Chondrocyte (in vitro differentiated cells): ENCODE measurements around the gene SFXN5. TPM values are rescaled to one million over a fixed set of nuclear protein-coding genes. Genes with fewer than 3 reads are reported as not detected.

Source experiments
- DNase-seq: peaks from one replicate; pipeline ENCODE4 v3.0.0; 2021; ENCODE audit warnings: mixed read lengths, low spot score
- H3K27ac Mint-ChIP-seq: one replicate; pipeline ENCODE4 v1.8.0; 2021; ENCODE audit warnings: mild to moderate bottlenecking, moderate library complexity, mixed read lengths; ENCODE audit not compliant: unreplicated experiment
- H3K27me3 Mint-ChIP-seq: 2 replicates; pipeline ENCODE4 v1.8.0; 2021; ENCODE audit warnings: low read depth, mixed read lengths
- H3K36me3 Mint-ChIP-seq: 2 replicates; pipeline ENCODE4 v1.8.0; 2021; ENCODE audit warnings: low read depth, mixed read lengths
- H3K4me1 Mint-ChIP-seq: 2 replicates; pipeline ENCODE4 v1.8.0; 2021; ENCODE audit warnings: low read depth, mild to moderate bottlenecking, mixed read lengths
- H3K4me3 Mint-ChIP-seq: one replicate; pipeline ENCODE4 v1.8.0; 2021; ENCODE audit warnings: mild to moderate bottlenecking, moderate library complexity, mixed read lengths; ENCODE audit not compliant: unreplicated experiment
- H3K9me3 Mint-ChIP-seq: 2 replicates; pipeline ENCODE4 v1.8.0; 2021; ENCODE audit warnings: low read depth, mixed read lengths
- CTCF ChIP-seq: fragments of 200-600 bp; sonication (generic); IDR thresholded peaks from 2 replicates; pipeline ENCODE4 v1.5.0; 2021; ENCODE audit warnings: antibody characterized with exemption, mild to moderate bottlenecking, moderate library complexity
- total RNA-seq: library from RNA; stranded (reverse); gene quantifications from 3 replicates; pipeline ENCODE4 v1.2.1, GENCODE V29; 2021

SFXN5 gene
- total RNA-seq, 1 donor from 2014 or later: 10.6 TPM

DNA sequence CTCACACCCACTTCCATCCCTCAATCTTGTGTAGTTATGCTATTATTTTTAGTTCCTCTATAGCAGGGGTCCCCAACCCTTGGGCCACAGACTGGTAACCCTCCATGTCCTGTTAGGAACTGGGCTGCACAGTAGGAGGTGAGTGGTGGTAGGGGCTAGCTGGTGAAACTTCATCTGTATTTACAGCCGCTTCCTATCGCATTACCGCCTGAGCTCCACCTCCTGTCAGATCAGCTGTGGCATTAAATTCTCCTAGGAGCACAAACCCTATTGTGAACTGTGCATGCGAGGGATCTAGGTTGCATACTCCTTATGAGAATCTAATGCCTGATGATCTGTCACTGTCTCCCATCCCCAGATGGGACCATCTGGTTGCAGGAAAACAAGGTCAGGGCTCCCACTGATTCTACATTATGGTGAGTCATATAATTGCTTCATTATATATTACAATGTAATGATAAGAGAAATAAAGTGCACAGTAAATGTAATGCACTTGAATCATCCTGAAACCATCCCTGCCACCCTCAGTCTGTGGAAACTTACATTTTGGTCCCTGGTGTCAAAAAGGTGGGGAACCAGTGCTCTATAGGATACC lies 42.9 kb upstream of the SFXN5 start:
- no peaks in the 10 kb centered on the region for H3K36me3 Mint-ChIP-seq

DNA sequence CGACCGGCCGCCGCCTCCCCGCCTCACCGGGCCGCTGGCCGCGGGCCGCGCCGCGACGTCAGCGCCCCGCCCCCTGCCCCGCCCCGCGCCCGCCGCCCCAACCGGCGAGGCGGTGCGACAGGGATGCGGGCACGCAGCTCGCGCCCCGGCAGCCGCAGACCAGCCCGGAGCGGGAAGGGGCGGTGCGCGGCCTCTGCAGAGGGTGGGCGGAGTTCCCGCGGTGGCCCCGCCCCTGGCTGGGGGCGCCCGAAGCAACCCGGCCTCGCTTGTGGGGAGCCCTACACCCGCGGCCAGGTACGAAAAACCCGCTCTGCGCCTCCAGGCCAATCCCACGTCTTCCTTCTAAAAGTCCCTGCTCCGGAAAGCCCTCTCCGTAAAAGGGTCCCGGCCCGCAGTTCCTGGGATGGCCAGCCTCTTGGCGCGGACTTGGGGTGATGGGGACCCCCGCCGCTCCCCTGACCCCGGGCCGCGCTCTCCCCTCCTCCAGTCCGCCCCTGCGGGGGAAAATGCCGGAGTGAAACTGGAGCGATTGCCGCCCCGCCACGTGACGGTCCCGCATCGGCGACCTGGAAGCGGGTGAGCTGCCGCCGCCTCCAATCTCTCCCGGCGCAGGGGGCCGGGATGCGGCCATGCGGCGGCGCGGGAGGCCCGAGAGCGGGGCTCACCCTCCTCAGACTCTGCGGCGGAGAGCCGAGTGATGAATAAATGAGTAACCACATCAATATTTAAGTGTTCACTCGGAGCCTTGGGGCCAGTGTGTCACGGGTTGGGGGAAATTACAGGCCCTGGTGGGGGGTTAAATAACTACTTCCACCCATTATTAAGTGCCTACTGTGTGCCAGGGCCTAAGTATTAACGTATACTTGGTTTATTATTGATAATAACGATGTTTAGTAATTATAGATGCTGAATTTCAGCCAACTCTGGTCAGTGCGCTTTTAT lies 41.7 kb upstream of the SFXN5 start, which contains the start of gene RAB11FIP5:
Gene RAB11FIP5 (minus strand): TSS at position 36 of the 942 bp plus-strand sequence. CDS start 171 bp downstream, outside the sequence.
- Mint-ChIP-seq H3K27ac (peak within 1 kb of the TSS; percentile 96), H3K4me3 (peak within 1 kb of the TSS; percentile 90), H3K27me3 (no peaks in the 10 kb centered on the region), H3K9me3 (no peaks in the 10 kb centered on the region), H3K36me3 (no peaks in the 10 kb centered on the region), H3K4me1 (peaks cover 28% of the 10 kb centered on the region)
- no peak for DNase-seq
- TF ChIP-seq CTCF: peak; percentile 41

More for the DNA sequence above, 42.9 kb upstream of the SFXN5 start:
- Mint-ChIP-seq H3K27ac (no peak overlapping the region), H3K9me3 (no peaks in the 10 kb centered on the region), H3K27me3 (no peaks in the 10 kb centered on the region), H3K4me3 (peak overlapping the region; percentile 25), H3K4me1 (peaks cover 21% of the 10 kb centered on the region)
- no peak for TF ChIP-seq CTCF
- DNase-seq: no peak

- H3K27me3 Mint-ChIP-seq: no peaks in the 10 kb centered on the region
- H3K27ac Mint-ChIP-seq: peak overlapping the region; percentile 96
- no peak for DNase-seq
- H3K9me3 Mint-ChIP-seq: no peaks in the 10 kb centered on the region
- peak; percentile 32 for TF ChIP-seq CTCF
- H3K36me3 Mint-ChIP-seq: no peaks in the 10 kb centered on the region
- peaks cover 37% of the 10 kb centered on the region for H3K4me1 Mint-ChIP-seq
- peak overlapping the region; percentile 90 for H3K4me3 Mint-ChIP-seq
Observed at GRCh38 chr2:73112026-73112912, 40.8 kb upstream of the SFXN5 start.

DNA sequence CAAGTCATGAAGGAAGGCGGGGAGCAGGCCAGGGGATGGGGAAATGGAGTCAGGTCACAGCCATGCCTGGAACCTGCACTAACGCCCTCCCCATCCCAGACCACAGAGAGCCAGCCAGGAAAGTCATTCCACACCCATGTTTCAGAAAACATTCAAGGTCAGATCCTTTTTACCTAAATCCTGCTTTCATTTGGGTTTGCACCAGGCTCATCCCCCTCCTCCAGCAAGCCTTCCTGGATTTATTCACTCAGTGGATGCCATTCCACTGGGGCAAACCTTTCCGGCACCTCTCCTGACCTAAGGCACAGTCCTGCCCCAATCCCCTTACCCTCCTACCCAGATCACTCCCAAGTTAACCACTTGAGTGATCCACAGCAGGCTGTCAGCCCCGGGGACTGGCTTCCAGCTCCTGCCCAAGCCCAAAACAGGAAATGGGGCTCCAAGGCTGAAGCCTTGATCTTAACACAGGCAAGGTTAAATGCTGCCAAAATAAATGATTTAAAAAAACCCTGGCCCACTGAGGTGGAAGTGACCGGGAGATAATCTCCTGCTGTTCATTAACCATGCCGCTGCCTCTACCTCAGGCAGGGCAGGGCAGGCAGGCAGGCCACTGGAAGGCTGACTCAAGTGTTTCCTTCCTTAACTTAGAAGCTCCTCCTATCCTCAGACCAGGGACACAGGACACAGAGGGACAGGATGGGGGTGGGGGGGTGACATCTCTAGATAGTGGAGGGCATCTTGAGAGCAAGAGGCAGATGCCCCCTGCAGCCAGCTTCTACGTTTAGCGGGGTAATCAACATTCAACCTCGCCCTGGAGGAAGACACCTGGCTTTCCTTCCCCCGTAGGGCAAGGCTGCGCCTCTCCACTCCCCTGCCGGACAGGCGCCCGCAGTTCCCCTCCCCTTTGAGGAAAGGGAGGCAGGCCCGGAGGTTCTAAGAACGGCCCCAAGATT lies 39.8 kb upstream of the SFXN5 start:
- Mint-ChIP-seq H3K9me3 (no peaks in the 10 kb centered on the region), H3K4me3 (peak overlapping the region; percentile 90), H3K27me3 (no peaks in the 10 kb centered on the region), H3K36me3 (no peaks in the 10 kb centered on the region), H3K27ac (peak overlapping the region; percentile 96), H3K4me1 (peaks cover 45% of the 10 kb centered on the region)
- TF ChIP-seq CTCF: no peak
- no peak for DNase-seq
